ENCODE results near the gene CNGA3.
"Not testable (repeated sequence)": the region's sequence is repeated elsewhere in the genome, so short reads cannot be mapped to it uniquely, and the experiment has no call there.

The CNGA3 gene

DNA sequence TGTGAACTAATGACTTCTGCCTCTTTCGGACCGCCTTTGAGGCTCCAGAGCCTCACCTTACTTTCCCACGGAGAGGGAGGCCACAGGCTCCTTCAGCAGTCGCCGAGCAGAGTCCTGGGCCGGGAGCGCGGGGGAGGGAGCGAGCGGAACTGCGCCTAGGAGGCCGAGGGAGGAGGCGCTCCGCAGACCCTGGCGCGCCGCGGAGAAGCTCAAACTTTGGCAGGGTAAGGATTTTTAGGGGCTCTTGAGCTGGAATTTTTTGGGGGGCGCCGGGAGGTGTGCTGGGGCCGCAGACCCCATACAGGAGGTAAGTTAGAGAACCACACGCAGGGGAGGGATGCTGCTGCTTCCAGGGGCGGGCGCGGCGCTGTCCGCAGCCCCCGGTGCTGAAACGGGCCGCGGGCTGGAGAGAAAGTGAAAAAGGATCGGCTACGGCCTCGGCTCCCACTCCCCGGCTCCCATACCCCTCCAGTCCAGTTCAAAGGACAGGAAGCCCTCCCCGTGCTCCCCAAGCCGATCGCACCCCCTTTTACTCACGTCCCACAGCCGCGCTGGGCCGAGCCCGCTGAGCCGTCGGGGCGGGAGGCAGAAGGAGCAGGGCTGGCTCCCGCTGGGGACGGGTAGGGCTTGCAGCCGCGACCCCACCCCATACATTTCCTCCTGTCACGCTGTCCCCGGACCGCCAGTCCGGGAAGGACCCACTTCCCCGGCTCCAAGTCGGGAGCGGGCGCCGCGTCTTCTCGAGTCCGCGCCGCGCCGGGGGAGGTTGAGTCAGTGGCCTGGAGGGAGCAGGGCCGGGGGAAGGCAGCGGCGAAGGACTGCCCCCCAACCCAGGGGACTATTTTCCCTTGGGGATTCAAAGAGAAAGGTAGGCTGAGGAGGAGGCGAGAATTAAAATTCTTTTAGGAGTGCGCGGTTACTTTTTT, at the start of gene CNGA3:
Gene CNGA3 (plus strand): TSS at position 146 of the 926 bp plus-strand sequence. CDS start 23,520 bp downstream, outside the sequence.
- peak in 1 of 2 donors; percentile 9 for DNase-seq (ENCODE audit: low read depth in 2 of 2)

DNA sequence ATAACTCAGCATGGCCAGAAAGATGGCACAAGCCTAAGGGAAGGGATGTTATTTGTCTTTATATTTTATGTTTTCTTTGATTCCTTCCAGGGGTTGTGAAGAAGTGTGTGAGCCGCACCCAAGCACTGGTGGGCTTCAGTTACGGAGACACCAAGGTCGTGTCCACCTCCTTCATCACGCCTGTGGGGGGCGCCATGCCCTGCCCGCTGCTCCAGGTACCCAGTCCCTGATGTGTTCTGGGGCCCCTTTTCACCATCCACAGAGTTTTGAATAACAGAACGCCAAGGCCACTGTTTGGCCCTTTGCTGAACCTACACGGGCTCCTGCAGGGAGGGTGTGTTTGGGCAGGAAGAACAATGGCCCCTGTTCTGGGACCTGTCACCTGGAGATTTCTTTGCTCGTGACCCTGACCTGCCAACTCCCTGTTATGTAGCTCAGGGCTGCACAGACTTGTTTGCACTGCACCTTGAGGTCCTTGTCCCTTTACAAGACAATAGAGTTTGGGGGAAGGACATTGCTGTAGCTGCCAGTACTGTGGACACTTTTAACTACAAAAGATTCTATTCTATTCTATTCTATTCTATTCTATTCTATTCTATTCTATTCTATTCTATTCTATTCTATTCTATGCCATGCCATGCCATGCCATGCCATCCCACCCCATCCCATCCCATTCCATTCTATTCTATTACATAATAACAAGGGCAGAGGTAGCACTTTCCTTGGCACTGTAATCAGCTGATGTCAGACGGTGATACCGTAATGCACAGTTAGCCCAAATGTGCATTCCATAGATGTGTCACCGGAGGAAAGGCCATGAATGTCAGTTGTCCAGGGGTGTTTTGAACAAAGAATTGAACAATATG, 48.2 kb upstream of the CNGA3 start:
- DNase-seq (ENCODE audit: low read depth in 2 of 2) = no peak

- DNase-seq (ENCODE audit: low read depth in 2 of 2) = no peak
Measured at GRCh38 chr2:98298683-98299164, 47.5 kb upstream of the CNGA3 start.

- DNase-seq (ENCODE audit: low read depth in 2 of 2) = no peak
Measured at GRCh38 chr2:98299211-98299905, 46.9 kb upstream of the CNGA3 start.

DNA sequence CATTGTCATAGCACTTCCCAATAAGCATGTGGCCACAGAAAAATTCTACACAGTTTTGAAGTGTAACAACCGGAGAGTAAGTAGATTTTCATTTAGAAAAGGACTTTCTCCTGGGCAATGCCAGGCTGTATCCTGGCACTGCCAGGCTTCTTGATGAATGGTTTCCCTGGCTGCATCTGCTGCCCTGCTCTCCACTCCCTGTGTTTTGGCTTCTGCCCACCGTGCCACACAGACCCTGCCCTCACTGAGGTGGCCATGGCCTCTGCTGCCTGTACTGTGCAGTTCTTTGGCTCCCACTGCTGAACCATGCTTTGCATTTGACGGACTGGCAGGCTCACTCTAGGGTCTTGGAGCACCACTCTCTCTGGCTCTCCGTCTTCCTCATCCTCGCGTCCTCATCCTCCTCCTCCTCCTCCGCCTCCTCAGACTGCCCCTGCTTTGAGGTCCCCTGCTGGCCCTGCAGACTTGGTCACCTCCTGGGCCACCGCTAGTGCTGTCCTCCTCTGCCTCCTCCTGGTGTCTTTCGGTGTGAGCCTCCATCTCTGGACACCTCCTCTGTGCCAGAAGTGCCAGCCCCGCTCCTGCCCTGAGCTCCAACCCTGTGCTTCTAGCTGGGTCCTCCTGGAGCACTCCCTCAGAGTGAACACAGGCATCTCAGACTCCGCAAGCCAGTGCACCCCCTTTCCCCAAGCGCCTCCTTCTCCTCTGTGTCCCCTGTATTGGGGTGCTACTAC, 45.9 kb upstream of the CNGA3 start:
- DNase-seq (ENCODE audit: low read depth in 2 of 2) = no peak

- DNase-seq (ENCODE audit: low read depth in 2 of 2) = no peak
Measured at GRCh38 chr2:98301469-98301868, 44.8 kb upstream of the CNGA3 start.

DNA sequence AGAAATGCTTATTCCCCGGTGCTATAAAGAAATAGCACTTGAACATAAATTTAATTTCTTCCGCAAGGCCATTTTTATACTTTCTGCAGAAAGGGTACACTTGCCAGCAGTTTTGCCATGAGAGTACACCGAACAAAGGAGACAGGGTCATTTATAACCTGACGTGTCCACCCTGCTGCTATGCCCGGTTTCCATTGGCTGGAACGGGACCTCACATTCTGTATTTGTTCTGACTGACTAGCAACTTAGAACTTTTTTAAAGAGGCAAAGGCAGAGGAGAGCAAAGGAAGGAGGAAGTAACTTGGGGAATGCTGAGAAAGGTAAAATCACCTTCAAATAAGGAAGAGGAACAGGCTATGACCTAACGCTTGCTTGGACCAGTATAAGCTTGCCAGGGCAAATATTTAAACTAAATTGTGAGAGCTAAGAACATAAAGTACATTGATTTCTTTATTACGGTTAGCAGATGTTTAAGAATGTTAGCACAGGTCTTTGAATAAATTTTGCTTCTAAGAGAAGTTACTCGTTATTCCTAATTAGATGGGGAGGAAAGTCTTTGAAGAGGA, 39.0 kb upstream of the CNGA3 start:
- DNase-seq (ENCODE audit: low read depth in 2 of 2) = not testable (repeated sequence)

GRCh38 chr2:98308068-98308467, 38.2 kb upstream of the CNGA3 start:
- no peak for DNase-seq (ENCODE audit: low read depth in 2 of 2)

DNA sequence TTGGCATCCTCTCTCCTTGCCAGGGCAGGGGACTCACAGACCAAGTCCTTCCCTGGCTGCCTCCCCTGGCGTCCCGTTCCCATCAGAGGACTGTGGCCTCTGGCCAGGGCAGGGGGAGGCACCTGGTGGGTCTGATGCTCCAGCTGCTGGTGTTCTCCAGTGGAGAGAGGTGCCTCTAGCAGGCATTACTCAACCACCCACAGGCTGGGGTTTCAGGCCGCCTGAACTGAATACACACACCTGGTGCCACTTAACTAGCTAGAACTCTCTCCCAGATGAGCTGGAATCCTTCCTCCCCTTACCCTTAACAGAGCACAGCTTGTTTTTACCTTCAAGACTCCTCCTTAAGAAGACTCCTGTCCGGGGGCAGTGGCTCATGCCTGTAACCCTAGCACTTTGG, 37.7 kb upstream of the CNGA3 start:
- DNase-seq (ENCODE audit: low read depth in 2 of 2) = no peak

DNA sequence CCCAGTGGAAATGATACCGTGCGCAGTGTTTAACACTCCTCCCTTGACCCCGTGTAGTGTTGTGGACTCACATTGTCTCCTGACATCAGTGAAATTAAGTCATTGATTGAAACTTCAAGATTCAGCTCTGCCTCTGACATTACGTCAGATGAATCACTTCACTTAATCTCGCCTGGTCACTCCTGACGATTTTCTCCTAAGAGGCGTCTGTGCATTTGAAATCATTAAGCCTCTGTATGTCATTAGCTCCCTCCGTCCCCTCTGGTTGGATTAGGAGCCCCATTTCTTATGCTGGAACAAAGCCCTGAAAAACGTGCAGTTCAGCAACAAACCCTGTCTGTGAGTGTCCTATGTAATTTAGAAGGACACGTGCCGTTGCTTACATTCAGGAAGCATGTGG, 36.7 kb upstream of the CNGA3 start:
- DNase-seq (ENCODE audit: low read depth in 2 of 2) = no peak

DNA sequence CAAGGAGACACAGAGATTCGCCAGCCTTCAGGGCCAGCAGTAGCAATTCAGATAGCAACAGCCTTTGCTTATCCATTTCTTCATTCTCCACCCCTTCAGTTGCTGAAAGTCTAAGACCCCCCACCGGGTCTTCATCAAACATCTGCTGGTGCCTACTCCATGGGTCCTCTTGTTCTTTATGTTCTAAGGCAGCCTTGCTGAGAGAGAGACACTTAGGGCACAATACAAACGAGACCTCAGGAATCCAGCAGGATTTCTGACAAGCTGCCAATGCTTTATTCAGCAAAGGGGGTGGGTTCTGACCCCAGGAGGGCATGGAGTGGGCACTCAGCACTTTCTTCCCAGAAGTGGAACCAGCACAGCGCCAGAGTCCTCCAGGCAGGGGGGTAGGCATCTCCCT, 36.2 kb upstream of the CNGA3 start:
- no peak for DNase-seq (ENCODE audit: low read depth in 2 of 2)

DNA sequence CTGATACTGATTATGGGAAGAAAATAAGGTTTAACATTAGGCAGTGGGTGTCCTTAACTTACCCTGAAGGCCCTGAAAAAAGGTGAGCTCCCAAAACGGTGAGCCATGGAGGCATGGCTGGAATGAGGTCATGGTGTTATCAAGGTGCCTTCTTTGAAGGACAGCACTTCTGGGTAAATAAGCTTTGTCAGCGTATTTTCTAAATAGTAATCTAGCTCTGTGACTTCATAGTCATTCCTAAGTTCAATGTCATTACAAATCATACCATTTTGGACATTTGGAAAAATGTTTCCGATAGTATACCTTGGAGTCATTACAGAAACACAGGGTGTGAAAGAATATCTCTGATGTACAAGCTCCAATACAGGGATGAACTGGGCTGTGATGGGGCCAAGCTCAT, 35.2 kb upstream of the CNGA3 start:
- DNase-seq (ENCODE audit: low read depth in 2 of 2) = no peak

DNA sequence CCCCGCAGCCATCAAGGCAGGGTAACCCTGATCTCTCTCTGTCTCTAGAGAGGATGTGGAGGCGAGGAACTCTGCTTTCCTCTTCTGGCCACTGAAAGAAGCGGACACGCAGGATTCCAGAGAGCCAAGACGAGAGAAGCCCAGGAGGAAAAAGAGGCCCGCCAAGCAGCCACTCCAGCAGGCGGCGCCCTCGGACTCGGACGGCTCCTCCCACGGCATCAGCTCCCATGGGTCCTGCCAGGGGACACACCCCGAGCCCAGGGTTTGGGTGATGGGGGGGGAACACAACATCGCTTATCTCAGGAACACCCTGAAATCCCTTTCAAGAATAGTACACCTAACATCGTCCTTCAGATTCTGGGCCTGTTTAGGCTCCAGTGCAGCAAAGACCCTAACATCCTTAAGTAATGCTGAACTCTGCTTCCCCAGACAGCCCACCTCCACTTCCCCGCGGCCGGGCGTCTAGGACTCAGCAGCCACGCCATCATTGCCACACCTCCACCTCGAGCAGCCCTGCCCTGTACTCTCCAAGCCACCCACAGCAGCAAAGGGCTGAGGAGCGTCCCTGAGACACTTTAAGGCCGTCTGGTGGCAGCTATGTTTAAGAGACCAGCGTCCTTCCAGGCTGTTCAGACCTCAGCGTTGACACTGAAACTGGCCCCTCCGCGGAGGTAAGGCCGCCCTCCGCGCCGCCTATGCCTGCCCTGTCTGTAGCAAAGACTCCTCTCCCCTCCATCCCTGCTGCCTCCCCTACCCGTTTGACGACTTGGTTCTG, 34.3 kb upstream of the CNGA3 start:
- no peak for DNase-seq (ENCODE audit: low read depth in 2 of 2)

GRCh38 chr2:98313492-98314250, 32.6 kb upstream of the CNGA3 start:
- DNase-seq (ENCODE audit: low read depth in 2 of 2) = no peak

- no peak for DNase-seq (ENCODE audit: low read depth in 2 of 2)
Measured at GRCh38 chr2:98314251-98314650, 32.0 kb upstream of the CNGA3 start.

DNA sequence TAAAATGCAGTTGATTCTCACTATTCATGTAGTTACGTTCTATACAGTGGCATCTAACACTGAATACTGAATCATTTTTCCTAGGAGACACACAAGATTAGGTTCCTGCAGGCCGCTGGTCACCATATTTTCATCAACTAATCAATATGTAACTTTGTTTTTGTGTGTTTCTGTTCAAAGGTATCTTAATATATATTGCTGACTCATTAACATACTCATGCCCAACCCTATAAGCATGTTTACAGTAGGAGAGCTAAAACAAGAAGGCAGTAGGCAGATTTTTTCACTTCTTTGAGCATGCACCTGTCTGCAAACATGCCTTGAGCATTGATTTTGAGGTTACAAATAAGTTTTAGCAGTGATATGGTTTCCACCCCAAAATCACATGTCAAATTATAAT, 30.3 kb upstream of the CNGA3 start:
- DNase-seq (ENCODE audit: low read depth in 2 of 2) = no peak

DNA sequence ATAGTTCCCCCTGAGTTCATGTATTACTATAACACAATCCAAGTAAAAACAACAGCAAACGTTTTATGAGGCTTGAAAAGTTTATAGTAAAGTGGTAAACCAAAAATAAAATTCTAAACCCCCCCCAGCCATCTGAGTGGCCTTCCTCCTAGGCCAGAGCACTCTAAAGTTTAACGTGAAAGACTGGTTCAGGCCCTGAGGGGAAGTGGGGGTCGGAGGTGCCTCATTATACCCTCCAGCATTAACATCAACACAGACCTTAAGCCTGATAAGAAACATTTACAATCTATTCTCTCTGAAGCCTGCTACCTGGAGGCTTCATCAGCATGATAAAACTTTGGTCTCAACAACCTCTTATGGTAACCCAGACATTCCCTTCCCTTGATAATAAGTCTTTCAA, 29.0 kb upstream of the CNGA3 start:
- DNase-seq (ENCODE audit: low read depth in 2 of 2) = no peak

- not testable (repeated sequence) for DNase-seq (ENCODE audit: low read depth in 2 of 2)
Measured at GRCh38 chr2:98320171-98320570, 26.1 kb upstream of the CNGA3 start.

DNA sequence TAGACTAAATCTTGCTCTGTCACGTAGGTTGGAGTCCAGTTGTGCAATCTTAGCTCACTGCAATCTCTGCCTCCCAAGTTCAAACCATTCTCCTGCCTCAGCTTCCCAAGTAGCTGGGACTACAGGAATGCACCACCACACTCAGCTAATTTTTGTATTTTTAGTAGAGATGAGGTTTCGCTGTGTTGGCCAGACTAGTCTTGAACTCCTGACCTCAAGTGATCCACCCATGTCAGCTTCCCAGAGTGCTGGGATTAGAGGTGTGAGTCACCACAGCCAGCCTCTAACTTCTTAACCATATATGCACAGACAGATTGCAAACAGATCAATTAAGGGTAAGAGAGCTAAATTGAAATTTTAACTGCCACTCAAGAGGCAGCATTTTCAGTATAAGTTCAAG, 22.1 kb upstream of the CNGA3 start:
- DNase-seq (ENCODE audit: low read depth in 2 of 2) = no peak
